ENCODE data around the gene SCO2.
A peak's percentile ranks its signal among the peaks of the same experiment; 100 is the strongest.

The SCO2 gene

DNA sequence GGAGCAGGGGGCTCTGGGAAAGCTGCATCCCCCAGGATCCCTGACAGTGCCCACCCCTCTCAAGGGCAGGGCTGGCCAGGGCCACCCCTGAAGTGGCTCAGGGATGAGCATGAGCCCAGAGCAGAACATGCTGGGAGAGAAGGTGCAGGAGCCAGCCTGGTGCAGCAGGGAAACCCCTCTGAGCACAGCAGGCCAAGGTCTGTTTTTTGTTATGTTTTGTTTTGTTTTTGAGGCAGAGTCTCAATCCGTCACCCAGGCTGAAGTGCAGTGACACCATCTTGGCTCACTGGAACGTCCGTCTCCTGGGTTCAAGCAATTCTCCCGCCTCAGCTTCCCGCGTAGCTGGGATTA, 49.8 kb downstream of the SCO2 start:
- no peak for TF ChIP-seq TAF1 (IDR thresholded peaks at IDR 0.05; ENCODE audit: borderline replicate concordance, low read depth, low read length)
- no peak for DNase-seq (ENCODE audit: insufficient read length)
- no peak for FAIRE-seq

DNA sequence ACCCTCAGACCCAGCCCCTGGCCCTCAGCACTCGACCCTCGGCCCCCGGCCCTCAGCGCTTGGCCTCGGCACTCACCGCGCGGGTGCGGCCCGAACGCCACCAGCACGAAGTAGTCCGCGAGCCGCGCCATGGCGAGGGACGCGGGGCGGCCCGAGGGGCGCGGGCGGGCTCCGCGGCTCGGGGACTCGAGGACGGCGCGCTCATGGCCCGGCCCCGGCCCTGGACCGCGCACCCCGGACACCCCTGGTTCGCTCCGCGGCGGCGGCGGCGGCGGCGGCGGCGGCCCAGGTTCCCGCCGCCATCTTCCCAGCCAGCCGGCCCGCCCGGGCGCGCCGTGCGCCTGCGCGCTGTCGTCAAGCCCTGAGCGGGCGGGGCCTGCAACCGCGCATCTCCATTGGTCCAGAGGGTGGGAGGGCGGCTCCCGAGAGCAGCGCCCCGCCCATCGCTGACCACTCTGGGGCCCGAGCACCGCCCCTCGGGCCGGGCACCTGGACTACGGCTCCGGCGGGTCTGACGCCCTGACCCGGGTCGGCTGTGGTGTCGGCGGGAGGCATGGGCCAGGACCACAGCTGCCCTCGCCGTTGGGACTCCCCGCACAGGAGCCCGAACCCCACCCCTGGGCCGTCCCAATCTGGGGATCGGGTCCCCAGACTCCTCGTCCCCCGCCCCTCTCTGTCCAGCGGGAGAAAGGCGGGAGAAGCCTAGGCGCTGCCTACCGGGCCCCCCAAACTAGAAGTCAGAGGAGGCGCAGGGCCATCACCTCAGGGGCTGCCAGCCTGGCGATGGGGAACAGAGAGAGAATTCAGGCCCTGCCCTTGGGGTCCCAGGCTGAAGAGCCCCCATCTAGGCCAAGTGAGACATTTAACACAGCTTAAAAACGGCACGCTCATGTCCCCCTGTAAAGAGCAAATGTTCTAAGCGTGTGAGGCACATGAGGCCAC, 50.4 kb downstream of the SCO2 start, which contains the start of gene SBF1:
Gene SBF1, minus strand, starts transcription at position 326 of the 942 bp plus-strand sequence. Its CDS starts 195 bp downstream, at position 131.
- DNase-seq (ENCODE audit: insufficient read length) (peak; percentile 99), FAIRE-seq (peak; percentile 99)
- TF ChIP-seq TAF1 (IDR thresholded peaks at IDR 0.05; ENCODE audit: borderline replicate concordance, low read depth, low read length): no peak
- no peak for TF ChIP-seq POLR2AphosphoS5 (IDR thresholded peaks at IDR 0.05; ENCODE audit: low read depth, low read length)
- peak; percentile 34; the same call in 1 of the 2 replicates for TF ChIP-seq POLR2A (IDR thresholded peaks at IDR 0.05; ENCODE audit: low read depth, low read length)

DNA sequence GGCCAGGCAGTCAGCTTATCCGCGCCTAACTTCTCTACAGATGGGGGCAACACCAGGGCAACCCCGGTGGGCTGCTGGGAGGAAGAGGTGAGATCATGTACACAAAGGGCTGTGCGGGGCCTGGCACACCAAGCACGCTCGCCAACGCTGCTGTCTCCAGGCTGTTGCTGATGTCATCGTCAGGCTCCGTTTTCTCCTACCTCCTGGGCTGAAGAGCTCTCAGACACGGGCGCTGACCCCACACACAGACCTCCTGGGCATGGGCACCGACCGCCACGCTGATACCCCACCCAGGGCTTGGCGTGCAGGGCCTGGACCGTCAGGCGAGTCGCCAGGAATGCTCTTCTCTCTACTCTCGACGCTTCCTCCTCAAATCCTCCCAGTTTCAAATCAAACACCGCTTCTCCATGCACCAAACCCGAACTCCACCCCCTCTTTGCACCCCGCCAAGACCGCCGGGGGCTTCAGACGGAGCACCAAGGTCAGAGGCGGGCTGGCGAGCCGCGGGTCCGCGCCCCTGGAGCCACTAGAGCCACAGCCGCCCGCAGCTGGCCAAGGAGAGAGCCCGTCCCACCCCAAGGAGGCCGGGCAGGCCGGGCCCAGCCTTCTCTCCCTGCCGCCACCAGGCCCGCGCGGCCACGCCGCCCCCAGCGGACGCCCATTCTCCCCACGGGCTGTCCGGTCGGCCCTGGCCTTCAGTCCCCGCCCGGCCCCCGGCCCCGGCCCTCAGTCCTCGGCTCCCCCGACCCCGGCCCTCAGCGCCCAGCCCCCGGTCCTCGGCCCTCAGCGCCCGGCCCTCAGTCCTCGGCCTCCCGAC, 51.3 kb downstream of the SCO2 start:
- TF ChIP-seq TAF1 (IDR thresholded peaks at IDR 0.05; ENCODE audit: borderline replicate concordance, low read depth, low read length) (no peak), POLR2AphosphoS5 (IDR thresholded peaks at IDR 0.05; ENCODE audit: low read depth, low read length) (no peak), POLR2A (IDR thresholded peaks at IDR 0.05; ENCODE audit: low read depth, low read length) (0 out of 2 replicates have a peak, but pooled peaks have one; percentile 8)

More for the DNA sequence above, 51.3 kb downstream of the SCO2 start:
- no peak for DNase-seq (ENCODE audit: insufficient read length)
- peak; percentile 42 for FAIRE-seq
